ENCODE results near the gene GNS.

GNS gene

GRCh38 chr12:64674367-64674922, 84.8 kb downstream of the GNS start:
- no peak for DNase-seq (ENCODE audit: low read depth in 2 of 2)

DNA sequence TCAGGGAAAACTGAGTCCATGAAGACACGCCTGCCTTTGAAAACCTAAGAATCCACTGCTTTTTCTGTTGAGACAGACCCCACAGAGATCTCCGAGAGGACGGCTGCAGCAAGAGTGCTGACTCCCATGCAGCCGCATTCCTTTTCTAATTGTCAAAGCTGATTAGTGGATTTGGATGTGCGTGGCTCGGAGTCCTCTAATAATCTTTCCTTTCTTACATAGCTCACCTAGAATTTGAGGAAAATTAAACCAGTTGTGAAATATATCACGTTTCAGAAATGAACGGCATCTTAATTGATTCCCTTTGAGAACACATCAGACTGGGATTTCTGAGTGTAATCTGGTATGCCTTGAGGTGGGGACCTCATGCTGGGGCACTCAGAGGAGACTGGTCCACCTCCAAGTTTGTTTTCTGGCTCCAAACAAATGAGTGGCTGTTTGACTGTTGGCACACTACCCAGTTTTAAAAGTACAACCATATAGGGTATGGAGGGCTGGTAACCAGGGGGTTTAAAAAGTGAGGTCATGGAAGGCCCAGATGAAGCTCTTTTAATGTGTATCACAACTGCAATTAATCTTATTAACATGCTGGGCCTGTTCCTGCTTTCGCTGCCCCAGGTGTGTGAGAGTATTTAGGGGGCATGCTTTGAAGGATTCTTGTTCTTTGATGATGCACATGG, 85.6 kb downstream of the GNS start:
- no peak for DNase-seq (ENCODE audit: low read depth in 2 of 2)

GRCh38 chr12:64672925-64673409, 86.2 kb downstream of the GNS start:
- no peak for DNase-seq (ENCODE audit: low read depth in 2 of 2)

GRCh38 chr12:64671681-64672080, 87.5 kb downstream of the GNS start:
- no peak for DNase-seq (ENCODE audit: low read depth in 2 of 2)

DNA sequence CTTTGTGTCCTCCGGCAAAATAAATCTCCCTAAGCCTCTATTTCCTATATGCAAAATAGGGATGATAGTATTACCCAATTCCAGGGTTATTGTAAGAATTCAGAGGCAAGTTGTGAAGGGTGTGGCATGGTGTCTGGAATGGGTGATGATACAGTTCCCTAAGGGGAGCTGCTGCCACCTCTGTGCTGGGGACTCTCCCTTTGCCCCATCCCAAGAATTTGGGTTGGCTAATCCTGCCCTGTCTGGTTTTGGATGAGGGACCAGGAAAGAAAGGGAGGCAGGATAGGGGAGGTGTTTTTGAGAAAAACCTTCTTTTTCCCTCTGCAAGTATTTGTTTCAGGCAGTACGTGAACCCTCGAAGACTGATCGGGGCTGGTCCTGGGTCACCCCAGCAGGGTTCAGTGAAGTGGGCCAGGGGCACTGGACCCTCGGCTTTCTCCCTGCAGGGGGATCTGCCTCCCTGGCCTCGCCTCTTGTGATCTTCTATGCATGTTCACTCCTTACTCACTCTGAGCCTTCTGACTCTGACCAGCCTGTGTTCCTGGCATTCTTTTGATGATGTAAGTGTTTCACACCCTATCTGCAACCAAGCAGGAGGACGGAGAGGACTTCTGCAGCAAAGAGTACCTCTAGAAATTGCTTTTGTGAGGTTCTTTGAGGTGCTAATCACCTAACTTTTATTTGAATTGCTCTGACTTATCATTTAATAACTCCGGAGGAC, 88.1 kb downstream of the GNS start:
- no peak for DNase-seq (ENCODE audit: low read depth in 2 of 2)

GRCh38 chr12:64670019-64670418, 89.2 kb downstream of the GNS start:
- no peak for DNase-seq (ENCODE audit: low read depth in 2 of 2)

GRCh38 chr12:64669270-64669842, 89.8 kb downstream of the GNS start:
- DNase-seq (ENCODE audit: low read depth in 2 of 2): no peak

DNA sequence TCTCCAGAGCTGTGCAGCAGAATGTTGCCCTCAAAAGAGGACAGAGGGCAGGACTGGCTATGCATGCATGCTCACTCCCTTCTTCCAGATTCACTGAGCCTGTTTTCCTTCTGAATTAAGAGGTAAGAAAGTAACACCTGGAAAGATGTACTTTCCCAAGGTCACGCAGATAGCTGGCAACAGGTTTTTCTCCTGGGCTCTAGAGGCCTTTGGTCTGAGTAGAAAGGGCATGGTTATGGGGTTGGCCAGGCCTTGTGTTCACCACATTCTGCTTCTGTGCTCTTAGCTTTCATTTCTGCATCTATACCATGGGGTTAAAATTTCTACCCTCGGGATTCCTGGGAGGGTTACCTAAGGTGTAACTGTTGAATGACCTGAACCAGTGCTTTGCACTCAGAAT, 91.4 kb downstream of the GNS start:
- DNase-seq (ENCODE audit: low read depth in 2 of 2): no peak

DNA sequence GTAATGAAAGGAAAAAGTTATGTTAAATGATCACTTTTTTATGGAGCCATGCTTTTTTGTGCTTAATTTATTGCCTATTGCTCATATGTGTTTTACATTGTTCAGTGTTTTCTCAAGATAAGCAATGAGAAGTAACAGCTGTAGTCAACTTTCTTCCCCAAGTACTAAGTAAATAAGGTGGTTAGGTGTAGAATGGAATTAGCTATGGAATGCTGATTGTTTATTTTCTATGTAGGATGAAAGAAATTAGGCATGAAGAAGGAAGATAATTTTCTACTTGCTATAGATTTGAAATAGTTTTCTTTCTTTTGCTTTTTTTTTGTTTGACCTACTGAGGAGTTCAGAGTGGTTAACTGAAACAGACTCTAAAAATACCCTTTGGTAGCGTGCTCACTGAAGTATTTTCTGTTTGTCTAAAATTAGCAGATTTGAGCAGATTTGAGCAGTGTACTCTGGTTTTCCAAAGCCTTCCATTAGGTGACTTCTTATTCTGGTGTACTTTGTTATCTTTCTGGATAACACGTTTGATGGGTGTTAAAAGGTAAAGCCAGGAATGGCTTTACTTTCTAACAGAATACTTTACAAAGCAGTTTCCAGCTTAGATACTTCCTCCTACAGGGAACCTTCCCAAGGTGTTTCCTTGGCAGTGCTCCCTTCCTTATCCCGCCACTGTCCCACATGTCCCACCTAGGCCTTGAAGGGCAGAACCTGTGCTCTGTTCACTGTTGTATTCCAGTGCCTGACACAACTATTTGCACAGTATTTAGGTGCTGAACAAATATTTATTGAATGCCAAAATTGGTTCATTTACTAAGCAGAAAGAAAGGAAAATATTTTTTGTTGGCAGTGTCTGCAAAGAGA, 92.9 kb downstream of the GNS start:
- no peak for DNase-seq (ENCODE audit: low read depth in 2 of 2)

DNA sequence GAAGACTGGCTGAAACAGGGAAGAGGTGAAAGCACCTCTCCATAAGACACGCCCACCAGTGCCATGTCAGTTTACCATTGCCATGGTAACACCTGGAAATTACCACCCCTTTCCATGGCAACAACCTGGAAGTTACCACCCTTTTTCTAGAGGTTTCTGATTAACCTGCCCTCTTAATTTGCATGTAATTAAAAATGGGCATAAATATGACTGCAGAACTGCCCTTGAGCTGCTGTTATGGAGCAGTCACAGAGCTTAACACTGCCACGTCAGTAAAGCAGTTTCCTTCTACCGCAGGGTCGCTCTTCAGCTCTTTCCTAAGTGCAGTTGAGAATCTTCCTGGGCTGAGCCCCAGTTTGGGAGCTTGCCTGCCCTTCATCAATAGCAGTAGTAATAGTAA, 93.7 kb downstream of the GNS start:
- DNase-seq (ENCODE audit: low read depth in 2 of 2): no peak
